Activated CD8-positive, alpha-beta memory T cell treated with anti-CD3 and anti-CD28 coated beads for 1 hour (primary cell): ENCODE results near the gene ATP13A5.

Experiments
- DNase-seq, 2 donors: peaks; one replicate each; pipeline ENCODE4 v3.0.0-alpha.2; 2020; ENCODE audit warnings: low read depth in 1 of 2; ENCODE audit errors: extremely low read depth in 1 of 2

The ATP13A5 gene

GRCh38 chr3:193378706-193379105 lies at the start of gene ATP13A5:
Gene ATP13A5 (minus strand): TSS chr3:193378753. CDS start chr3:193378725, 28 bp downstream.
- no peak for DNase-seq

- DNase-seq: no peak
Observed at GRCh38 chr3:193418576-193419373, 40.2 kb upstream of the ATP13A5 start.

GRCh38 chr3:193416629-193417028 lies 38.1 kb upstream of the ATP13A5 start:
- DNase-seq: no peak

GRCh38 chr3:193407688-193408087 lies 29.1 kb upstream of the ATP13A5 start:
- no peak for DNase-seq

GRCh38 chr3:193407112-193407511 lies 28.6 kb upstream of the ATP13A5 start:
- no peak for DNase-seq

GRCh38 chr3:193403307-193403706 lies 24.8 kb upstream of the ATP13A5 start:
- no peak for DNase-seq

- DNase-seq: no peak
Observed at GRCh38 chr3:193400304-193400703, 21.8 kb upstream of the ATP13A5 start.

- no peak for DNase-seq
Observed at GRCh38 chr3:193396451-193397244, 18.1 kb upstream of the ATP13A5 start.

GRCh38 chr3:193391902-193392301 lies 13.3 kb upstream of the ATP13A5 start:
- DNase-seq: no peak

GRCh38 chr3:193389335-193389734 lies 10.8 kb upstream of the ATP13A5 start:
- DNase-seq: no peak

- DNase-seq: no peak
Observed at GRCh38 chr3:193388361-193388760, 9.8 kb upstream of the ATP13A5 start.

- DNase-seq: no peak
Observed at GRCh38 chr3:193387596-193387995, 9.0 kb upstream of the ATP13A5 start.

- no peak for DNase-seq
Observed at GRCh38 chr3:193377591-193377990, 962 bp downstream of the ATP13A5 start.

- DNase-seq: no peak
Observed at GRCh38 chr3:193375614-193376013, 2.9 kb downstream of the ATP13A5 start.

- no peak for DNase-seq
Observed at GRCh38 chr3:193372783-193373182, 5.8 kb downstream of the ATP13A5 start.

- DNase-seq: no peak
Observed at GRCh38 chr3:193367868-193368267, 10.7 kb downstream of the ATP13A5 start.

- no peak for DNase-seq
Observed at GRCh38 chr3:193357291-193357690, 21.3 kb downstream of the ATP13A5 start.

- no peak for DNase-seq
Observed at GRCh38 chr3:193354423-193354822, 24.1 kb downstream of the ATP13A5 start.

- DNase-seq: no peak
Observed at GRCh38 chr3:193350744-193351143, 27.8 kb downstream of the ATP13A5 start.

- no peak for DNase-seq
Observed at GRCh38 chr3:193348686-193349085, 29.9 kb downstream of the ATP13A5 start.

- no peak for DNase-seq
Observed at GRCh38 chr3:193347521-193348501, 30.7 kb downstream of the ATP13A5 start.
